HG03521 (cell line): Measurements from ENCODE around the gene PGAP6.
"Not testable (repeated sequence)": the region's sequence is repeated elsewhere in the genome, so short reads cannot be mapped to it uniquely, and the experiment has no call there.

ENCODE experiments used
- ATAC-seq: cut with Tn5 transposase; IDR thresholded peaks from one replicate; pipeline ENCODE4 v1.9.1; 2021; ENCODE audit warnings: mild to moderate bottlenecking, moderate library complexity; ENCODE audit not compliant: unreplicated experiment

Gene PGAP6

DNA sequence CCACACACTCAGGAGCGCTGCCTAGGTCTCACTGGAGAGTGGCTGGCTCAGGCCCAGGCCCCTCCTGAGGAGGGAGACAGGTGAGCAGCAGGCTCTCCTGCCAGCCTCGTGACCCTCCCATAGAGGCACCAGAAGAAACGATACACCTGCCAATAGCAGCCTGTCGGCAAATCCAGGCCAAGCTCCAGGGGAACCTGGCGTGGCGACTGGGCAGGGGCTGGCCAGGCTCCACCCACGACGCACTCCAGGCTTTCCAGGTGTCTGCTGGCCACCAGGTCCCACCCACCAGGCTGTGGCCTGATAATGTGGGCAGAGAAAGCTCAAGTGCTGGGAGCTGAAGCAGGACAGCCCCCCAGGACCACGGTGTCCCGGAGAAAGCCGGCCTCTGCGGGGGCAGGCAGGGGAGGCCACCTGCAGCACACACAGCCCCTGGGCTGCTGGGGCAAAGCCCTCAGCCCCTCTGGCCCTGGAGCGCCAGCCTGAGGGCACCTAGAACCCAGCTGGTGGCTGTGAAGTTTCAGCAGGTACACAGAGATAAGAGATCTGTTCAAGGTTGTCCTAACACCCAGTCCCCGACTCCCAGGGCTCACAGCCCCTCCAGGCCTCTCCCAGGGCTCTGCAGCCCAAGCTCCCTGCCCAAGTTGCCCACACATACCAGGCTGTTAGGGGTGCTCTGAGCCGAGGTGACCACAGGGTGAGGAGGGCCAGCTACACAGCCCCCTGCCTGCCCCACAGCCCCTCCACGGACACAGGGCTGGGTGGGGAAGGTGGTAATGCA is 2.4 kb downstream of the PGAP6 start:
- ATAC-seq: no peak

- ATAC-seq: no peak
These were observed 3.0 kb downstream of the PGAP6 start for GRCh38 chr16:378821-379182.

DNA sequence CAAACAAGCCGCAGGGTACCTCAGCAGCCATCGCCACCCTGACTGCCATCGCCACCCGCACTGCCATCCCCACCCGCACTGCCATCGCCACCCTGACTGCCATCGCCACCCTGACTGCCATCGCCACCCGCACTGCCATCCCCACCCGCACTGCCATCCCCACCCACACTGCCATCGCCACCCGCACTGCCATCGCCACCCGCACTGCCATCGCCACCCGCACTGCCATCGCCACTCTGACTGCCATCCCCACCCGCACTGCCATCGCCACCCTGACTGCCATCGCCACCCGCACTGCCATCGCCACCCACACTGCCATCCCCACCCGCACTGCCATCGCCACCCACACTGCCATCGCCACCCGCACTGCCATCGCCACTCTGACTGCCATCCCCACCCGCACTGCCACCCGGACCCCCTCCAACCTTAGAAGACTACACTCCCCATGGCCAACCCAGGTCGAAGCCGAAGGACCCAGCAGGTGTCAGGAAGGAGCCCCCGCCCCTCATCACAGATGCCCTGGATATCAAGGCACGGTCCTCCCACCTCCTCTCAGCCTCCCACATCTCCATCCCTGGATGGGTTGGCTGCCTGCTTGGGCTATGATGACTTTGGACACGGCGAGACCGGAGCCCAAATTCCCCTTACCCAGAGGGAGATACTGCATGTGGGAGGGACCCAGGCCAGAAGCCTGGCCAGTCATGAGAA is 3.5 kb downstream of the PGAP6 start:
- ATAC-seq: not testable (repeated sequence)

DNA sequence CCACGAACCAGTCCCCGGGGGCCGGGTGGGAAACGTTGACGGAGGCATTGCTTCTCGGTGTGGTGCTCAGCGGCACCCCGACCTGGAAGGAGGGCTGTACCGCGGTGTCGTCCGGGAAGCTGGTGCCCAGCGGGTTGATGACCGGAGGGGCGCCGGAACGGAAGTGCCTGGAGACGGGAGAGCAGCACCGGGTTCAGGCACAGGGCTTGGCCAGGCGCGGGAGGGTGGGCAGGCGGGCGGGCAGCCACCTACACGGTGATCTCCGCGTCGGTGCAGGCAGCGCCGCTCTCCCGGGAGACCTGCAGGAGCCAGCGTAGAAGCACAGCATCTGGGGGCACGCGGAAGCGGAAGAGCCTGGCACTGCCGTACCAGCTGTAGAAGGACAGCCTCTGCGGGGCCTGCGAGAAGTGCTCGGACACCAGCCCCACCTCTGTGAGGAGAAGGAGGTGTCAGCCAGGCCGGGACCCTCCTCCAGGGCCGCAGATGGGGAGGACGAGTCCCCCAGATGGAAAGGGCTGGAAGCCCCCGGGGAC is 4.3 kb downstream of the PGAP6 start:
- ATAC-seq: no peak

DNA sequence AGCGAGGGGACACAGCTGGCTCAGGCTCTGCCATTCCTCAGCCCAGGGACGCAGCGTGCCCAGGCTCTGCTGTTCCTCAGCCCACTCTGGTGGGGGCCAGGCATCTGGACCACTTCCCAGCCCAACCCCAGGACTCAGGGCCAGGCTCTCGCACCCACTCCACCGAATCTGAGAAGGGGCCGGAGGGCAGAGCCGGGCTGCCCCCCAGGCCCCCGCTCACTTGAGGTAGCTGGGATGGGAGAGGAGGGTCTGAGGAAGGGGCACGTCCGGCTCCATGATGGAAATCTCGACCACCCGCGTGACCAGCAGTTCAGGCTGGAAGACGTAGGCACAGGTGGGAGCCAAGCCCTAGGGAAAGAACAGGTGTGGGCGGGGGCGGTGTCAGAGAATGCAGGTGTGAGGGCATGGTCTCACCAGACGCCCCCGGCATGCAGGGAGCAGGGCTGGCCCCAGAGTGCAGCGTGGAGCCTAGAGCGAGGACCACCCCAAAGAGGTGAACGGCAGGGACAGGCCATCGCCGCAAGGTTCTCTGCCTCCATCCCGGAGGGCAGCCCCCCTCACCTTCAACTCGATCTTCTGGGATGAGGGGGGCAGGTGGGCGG is 4.9 kb downstream of the PGAP6 start:
- ATAC-seq: no peak

GRCh38 chr16:375927-376816 is 5.6 kb downstream of the PGAP6 start:
- no peak for ATAC-seq

GRCh38 chr16:375212-375611 is 6.6 kb downstream of the PGAP6 start:
- no peak for ATAC-seq

GRCh38 chr16:374616-374926 is 7.2 kb downstream of the PGAP6 start:
- no peak for ATAC-seq

GRCh38 chr16:373848-374615 is 7.7 kb downstream of the PGAP6 start:
- ATAC-seq: no peak

DNA sequence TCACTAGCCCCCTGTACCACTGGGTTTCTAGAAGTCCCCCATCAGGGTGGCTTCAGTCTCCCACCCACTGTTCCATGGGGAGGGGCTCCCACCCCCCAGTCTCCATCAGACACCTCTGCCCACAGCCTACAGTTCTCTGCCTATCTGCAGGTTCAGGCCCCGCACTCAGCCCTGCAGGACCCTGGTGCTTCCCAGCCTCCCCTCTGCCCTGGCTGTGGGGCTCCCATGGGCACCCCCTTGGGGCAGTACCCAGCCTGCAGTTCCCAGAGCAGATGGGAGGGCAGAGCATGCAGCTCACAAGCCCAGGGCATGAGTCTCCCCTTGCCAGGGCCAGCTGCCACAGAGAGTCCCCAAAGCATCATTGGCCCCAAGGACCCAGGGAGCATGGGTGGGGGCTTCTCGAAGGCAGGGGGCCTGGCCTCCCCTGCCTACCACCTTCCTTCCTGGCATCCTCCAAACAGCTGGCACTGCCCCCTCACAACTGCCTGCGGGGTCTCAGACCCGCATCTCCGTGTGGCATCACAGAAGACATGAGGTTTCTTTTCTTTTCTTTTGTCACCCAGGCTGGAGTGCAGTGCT is 8.7 kb downstream of the PGAP6 start:
- no peak for ATAC-seq

DNA sequence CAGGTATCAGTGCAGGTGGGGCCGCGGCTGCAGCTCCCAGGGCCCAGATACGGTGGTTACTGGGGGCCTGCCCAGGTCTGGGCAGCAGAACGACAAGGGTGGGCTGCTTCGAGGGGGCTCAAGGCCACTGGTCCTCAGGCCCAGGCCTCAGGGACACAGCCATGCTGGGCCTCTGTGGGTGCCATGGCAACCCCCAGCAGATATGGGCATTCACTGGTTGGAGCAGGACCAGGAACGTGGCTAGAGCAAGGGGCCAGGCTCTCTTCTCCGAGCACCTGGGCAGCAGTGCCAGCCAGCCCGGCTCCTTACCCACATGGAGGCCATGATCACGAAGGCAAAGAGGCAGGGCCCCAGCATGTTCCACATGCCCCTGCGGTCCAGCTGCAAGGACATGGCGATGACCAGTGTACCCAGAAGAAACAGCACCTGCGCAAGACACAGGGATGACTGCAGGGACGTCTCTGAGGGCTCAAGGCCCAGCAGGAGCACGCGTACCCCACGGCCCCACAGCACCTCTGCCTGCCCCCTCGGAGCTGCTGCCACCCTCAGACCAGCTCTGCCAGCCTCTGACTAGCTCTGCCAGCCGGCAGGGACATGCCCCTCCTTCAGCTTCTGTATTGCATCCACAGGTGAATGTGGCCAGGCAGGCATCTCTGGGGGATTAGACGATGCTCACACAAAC is 9.3 kb downstream of the PGAP6 start:
- ATAC-seq: no peak

DNA sequence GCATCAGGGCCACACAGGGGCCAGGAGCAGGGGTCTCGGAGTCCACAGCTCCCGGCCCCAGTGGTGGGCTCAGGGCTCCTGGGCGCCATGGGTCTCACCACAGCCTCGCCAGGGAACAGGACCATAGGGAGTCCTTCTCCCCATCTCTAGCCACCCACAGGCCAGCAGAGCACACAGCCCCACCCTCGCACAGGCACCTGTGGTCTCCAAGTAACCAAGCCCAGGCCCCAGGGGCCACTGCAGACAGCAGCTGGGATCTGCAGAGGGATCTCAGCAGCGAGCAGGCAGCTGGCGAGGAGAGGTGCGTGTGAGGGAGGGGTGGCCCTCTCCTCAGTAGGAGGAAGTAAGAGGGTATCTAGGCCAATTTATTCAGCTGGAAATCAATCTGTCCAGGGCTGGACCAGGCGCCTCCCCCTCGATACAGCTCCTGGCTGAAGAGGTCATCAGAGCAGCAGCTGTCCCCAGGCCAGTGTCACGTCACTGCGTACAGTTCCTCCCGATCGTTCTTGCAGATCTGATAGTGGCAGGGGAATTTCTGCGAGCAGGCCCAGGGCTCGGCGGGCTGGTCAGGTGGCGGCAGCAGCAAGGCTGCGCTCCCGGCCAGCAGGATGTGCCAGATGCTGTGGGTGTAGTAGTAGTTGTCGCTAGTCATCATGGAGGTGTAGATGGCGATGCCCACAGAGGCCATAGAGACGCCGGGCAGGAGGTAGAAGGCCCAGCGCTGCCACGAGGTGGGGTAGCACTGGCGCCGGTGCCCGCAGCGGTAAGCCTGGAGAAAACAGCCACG is 10.1 kb downstream of the PGAP6 start:
- ATAC-seq: no peak

DNA sequence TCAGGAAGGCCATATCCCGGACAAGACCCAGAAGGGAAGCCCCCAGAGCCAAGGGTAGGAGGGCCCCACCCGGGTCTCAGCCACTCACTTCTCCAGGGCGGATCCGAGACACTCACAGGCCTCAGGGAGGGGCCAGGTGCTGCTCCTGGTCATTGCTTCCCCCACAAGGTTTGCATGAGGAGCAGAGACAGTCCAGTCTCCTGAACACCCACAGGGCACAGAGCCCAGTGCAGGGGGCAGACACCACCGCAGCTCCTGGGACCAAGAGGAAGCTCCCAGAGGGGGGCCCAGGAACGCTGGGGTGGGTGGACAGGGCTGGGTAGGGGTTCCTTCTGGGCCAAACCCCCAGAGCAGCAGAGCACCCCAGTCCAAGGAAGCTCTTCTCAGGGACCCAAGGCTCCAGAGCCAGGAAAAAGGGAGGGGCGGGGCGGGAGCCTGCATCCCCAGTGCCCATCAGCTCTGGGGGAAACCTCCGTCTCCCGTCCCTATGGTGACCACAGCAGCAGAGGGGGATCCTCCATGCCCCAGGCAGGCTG is 10.7 kb downstream of the PGAP6 start:
- ATAC-seq: no peak

DNA sequence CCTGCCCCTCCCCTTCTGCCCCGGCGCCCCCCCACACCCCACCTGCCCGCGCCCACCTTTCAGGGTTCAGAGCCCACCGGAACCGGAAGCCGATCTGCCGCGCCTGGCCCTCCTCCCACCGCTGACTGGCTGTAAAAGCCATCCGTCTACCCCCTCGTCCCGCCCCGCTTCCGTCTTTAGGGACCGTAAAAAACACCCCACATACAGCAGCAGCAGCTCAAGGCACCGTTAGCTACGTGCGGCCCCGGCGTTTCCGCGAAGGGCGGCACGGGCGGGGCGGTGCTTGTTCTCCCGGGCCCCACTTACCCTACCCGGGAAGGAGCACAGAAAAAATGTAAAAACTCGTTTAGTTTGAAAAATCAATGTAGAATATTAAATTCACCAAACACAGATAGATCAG is 11.3 kb downstream of the PGAP6 start, which contains the start of gene MRPL28:
TSS of gene MRPL28 (minus strand) at position 96 of the 400 bp plus-strand sequence. CDS start 320 bp downstream, outside the sequence.
- ATAC-seq: peak; percentile 81

GRCh38 chr16:369866-370436 is 11.8 kb downstream of the PGAP6 start:
- ATAC-seq: no peak

GRCh38 chr16:369275-369865 is 12.4 kb downstream of the PGAP6 start:
- ATAC-seq: no peak

DNA sequence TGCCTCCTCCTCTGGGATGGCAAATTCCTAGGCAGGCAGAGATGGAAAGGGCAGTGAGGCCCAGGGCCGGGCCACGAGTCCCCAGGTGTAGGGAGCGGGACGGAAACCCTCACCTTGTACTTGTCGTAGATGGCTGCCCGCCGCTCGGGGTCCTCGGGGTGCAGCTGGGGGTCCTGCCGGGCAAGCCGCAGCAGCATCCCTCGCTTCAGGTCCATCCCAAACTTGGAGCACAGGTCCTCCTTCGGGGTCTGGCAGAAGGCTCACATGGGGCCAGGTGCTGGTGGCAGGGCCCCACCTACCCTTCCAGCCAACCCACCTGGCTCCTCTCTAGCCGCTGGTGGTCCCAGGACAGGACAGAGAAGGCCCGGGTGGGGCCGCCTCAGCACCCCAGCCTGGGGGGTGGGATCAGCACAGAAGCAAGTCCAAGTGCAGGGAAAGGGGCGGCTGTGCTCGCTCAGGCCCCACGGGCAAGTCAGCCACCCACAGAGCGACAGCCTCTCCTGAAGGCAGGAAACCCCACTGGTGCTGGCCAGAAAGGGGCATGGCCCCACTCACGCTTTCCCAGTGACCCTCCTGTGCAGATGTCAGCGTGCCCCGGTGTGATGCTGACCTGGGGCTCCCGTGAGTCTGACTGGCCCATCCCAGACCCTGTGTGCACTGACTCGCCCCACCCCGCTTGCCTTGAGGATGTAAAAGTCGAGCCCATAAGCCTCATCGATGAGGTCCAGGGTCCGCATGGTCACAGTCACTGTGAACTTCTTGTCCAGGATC is 13.2 kb downstream of the PGAP6 start:
- no peak for ATAC-seq
